H9 (cell line): ENCODE measurements around the gene APAF1. TPM values are rescaled to one million over a fixed set of nuclear protein-coding genes. Genes with fewer than 3 reads are reported as not detected.

Experiments
- DNase-seq: peaks from one replicate; pipeline ENCODE4 v3.0.0-alpha.2; 2017
- H2AFZ ChIP-seq: one replicate; pipeline ENCODE4 v1.6.1; 2013; ENCODE audit warnings: mild to moderate bottlenecking, low read length, control low read depth, moderate library complexity
- H2AK5ac ChIP-seq: 2 replicates; pipeline ENCODE4 v1.6.1; 2013; ENCODE audit warnings: low read length, control low read depth, mixed read lengths; ENCODE audit not compliant: insufficient read length
- H2BK120ac ChIP-seq: one replicate; pipeline ENCODE4 v1.6.1; 2013; ENCODE audit warnings: low read depth, mild to moderate bottlenecking, low read length, control low read depth, inconsistent platforms; ENCODE audit not compliant: poor library complexity, severe bottlenecking
- H2BK12ac ChIP-seq: 2 replicates; pipeline ENCODE4 v1.6.1; 2013; ENCODE audit warnings: low read length, control low read depth, mixed read lengths, low read depth; ENCODE audit not compliant: insufficient read length
- H2BK15ac ChIP-seq: 2 replicates; pipeline ENCODE4 v1.6.1; 2013; ENCODE audit warnings: low read depth, low read length, control low read depth
- H2BK20ac ChIP-seq: one replicate; pipeline ENCODE4 v1.6.1; 2013; ENCODE audit warnings: low read depth, mild to moderate bottlenecking, low read length, control low read depth, inconsistent platforms; ENCODE audit not compliant: poor library complexity, severe bottlenecking
- H2BK5ac ChIP-seq: 2 replicates; pipeline ENCODE4 v1.6.1; 2013; ENCODE audit warnings: low read length, control low read depth, mixed read lengths; ENCODE audit not compliant: insufficient read length
- H3K14ac ChIP-seq: 2 replicates; pipeline ENCODE4 v1.6.1; 2013; ENCODE audit warnings: low read length, control low read depth; ENCODE audit not compliant: insufficient read depth
- H3K18ac ChIP-seq: 2 replicates; pipeline ENCODE4 v1.6.1; 2013; ENCODE audit warnings: low read depth, mild to moderate bottlenecking, mixed read lengths, low read length, control low read depth; ENCODE audit not compliant: insufficient read length
- H3K23ac ChIP-seq: 2 replicates; pipeline ENCODE4 v1.6.1; 2013; ENCODE audit warnings: low read length, control low read depth, mixed read lengths, low read depth; ENCODE audit not compliant: insufficient read length
- H3K23me2 ChIP-seq: 2 replicates; pipeline ENCODE4 v1.6.1; 2013; ENCODE audit warnings: low read depth, mild to moderate bottlenecking, mixed read lengths, low read length, control low read depth; ENCODE audit not compliant: insufficient read length, poor library complexity, severe bottlenecking
- H3K27ac ChIP-seq: 2 replicates; pipeline ENCODE4 v1.5.1; 2013; ENCODE audit warnings: low read length, control low read depth, mixed read lengths, low read depth; ENCODE audit not compliant: insufficient read length
- H3K27me3 ChIP-seq: 2 replicates; pipeline ENCODE4 v1.6.1; 2013; ENCODE audit warnings: low read length, control low read depth, inconsistent platforms; ENCODE audit not compliant: insufficient read depth
- H3K4ac ChIP-seq: 2 replicates; pipeline ENCODE4 v1.6.1; 2013; ENCODE audit warnings: low read depth, mild to moderate bottlenecking, control low read depth, inconsistent platforms, low read length, moderate library complexity
- H3K4me1 ChIP-seq: 2 replicates; pipeline ENCODE4 v1.6.1; 2013; ENCODE audit warnings: low read length, control low read depth, inconsistent platforms; ENCODE audit not compliant: insufficient read depth
- H3K4me2 ChIP-seq: 2 replicates; pipeline ENCODE4 v1.6.1; 2013; ENCODE audit warnings: low read length, control low read depth, mixed read lengths; ENCODE audit not compliant: insufficient read length, insufficient read depth
- H3K56ac ChIP-seq: 2 replicates; pipeline ENCODE4 v1.6.1; 2013; ENCODE audit warnings: low read depth, mild to moderate bottlenecking, mixed read lengths, low read length, control low read depth; ENCODE audit not compliant: insufficient read length
- H3K79me1 ChIP-seq: 2 replicates; pipeline ENCODE4 v1.6.1; 2013; ENCODE audit warnings: low read depth, mild to moderate bottlenecking, moderate library complexity, low read length, control low read depth, inconsistent platforms; ENCODE audit not compliant: insufficient read depth, poor library complexity, severe bottlenecking
- H3K79me2 ChIP-seq: 2 replicates; pipeline ENCODE4 v1.6.1; 2013; ENCODE audit warnings: low read length, control low read depth, inconsistent platforms; ENCODE audit not compliant: insufficient read depth
- H3K9ac ChIP-seq: 2 replicates; pipeline ENCODE4 v1.6.1; 2013; ENCODE audit warnings: low read length, control low read depth, mixed read lengths; ENCODE audit not compliant: insufficient read length; ENCODE audit errors: extremely low read depth
- H3K9me3 ChIP-seq: one replicate; pipeline ENCODE4 v1.6.1; 2013; ENCODE audit warnings: low read depth, low read length, inconsistent platforms; ENCODE audit not compliant: control insufficient read depth
- H3T11ph ChIP-seq: one replicate; pipeline ENCODE4 v1.6.1; 2013; ENCODE audit warnings: mild to moderate bottlenecking, low read length, control low read depth, inconsistent platforms
- H4K20me1 ChIP-seq: one replicate; pipeline ENCODE4 v1.6.1; 2013; ENCODE audit not compliant: control insufficient read depth, insufficient read length, insufficient read depth
- H4K5ac ChIP-seq: 2 replicates; pipeline ENCODE4 v1.6.1; 2013; ENCODE audit warnings: low read depth, mild to moderate bottlenecking, mixed read lengths, low read length, control low read depth; ENCODE audit not compliant: insufficient read length
- H4K8ac ChIP-seq: replicated peaks from 2 replicates; pipeline ENCODE4 v1.6.1; 2013; ENCODE audit warnings: low read length, control low read depth, mixed read lengths, low read depth; ENCODE audit not compliant: insufficient read length
- H4K91ac ChIP-seq: 2 replicates; pipeline ENCODE4 v1.6.1; 2013; ENCODE audit warnings: low read depth, mild to moderate bottlenecking, moderate library complexity, mixed read lengths, low read length, control low read depth; ENCODE audit not compliant: insufficient read length
- H3K27ac Mint-ChIP-seq, 3 experiments: 2 replicates in 2 of 3; 3 replicates in 1 of 3; pipeline ENCODE4 v1.8.0; 2020 to 2021; ENCODE audit warnings: mixed read lengths in 3 of 3, mild to moderate bottlenecking in 1 of 3, moderate library complexity in 1 of 3
- H3K27me3 Mint-ChIP-seq: 2 replicates; pipeline ENCODE4 v1.8.0; 2021; ENCODE audit warnings: low read depth, mild to moderate bottlenecking, moderate library complexity, mixed read lengths
- H3K36me3 Mint-ChIP-seq, 3 experiments: 2 replicates in 2 of 3; 3 replicates in 1 of 3; pipeline ENCODE4 v1.8.0; 2020 to 2021; ENCODE audit warnings: low read depth in 3 of 3, mixed read lengths in 3 of 3; ENCODE audit not compliant: insufficient read depth in 1 of 3
- H3K4me1 Mint-ChIP-seq, 2 experiments: 2 replicates each; pipeline ENCODE4 v1.8.0; 2020; ENCODE audit warnings: mixed read lengths in 2 of 2
- H3K4me3 Mint-ChIP-seq, 2 experiments: 2 replicates in 1 of 2; 3 replicates in 1 of 2; pipeline ENCODE4 v1.8.0; 2020 to 2021; ENCODE audit warnings: mild to moderate bottlenecking in 2 of 2, mixed read lengths in 2 of 2, moderate library complexity in 1 of 2
- H3K9me3 Mint-ChIP-seq, 2 experiments: 2 replicates in 1 of 2; 3 replicates in 1 of 2; pipeline ENCODE4 v1.8.0; 2020; ENCODE audit warnings: mild to moderate bottlenecking in 2 of 2, mixed read lengths in 2 of 2, moderate library complexity in 1 of 2
- WGBS: extraction: QIAGEN DNeasy Blood & Tissue Kit; methylation state at CpG from one replicate; pipeline ENCODE4 v1.1.7; 2013; ENCODE audit warnings: missing lambda C conversion rate, low lambda C conversion rate, mixed read lengths; ENCODE audit not compliant: insufficient read length; ENCODE audit errors: extremely low coverage; 5-methylcytosine and 5-hydroxymethylcytosine counted together
- total RNA-seq: library from RNA; stranded (reverse); gene quantifications from 2 replicates; pipeline ENCODE4 v1.2.1, GENCODE V29; 2021
- TF ChIP-seq, protein P1 (sequence below): fragments of 200-600 bp; sonication (generic); conservative IDR thresholded peaks from 3 replicates; pipeline ENCODE4 v1.8.0; 2021; ENCODE audit warnings: antibody characterized with exemption, mild to moderate bottlenecking

APAF1 gene
- total RNA-seq, 1 experiment from 2014 or later: 16.5 TPM

DNA sequence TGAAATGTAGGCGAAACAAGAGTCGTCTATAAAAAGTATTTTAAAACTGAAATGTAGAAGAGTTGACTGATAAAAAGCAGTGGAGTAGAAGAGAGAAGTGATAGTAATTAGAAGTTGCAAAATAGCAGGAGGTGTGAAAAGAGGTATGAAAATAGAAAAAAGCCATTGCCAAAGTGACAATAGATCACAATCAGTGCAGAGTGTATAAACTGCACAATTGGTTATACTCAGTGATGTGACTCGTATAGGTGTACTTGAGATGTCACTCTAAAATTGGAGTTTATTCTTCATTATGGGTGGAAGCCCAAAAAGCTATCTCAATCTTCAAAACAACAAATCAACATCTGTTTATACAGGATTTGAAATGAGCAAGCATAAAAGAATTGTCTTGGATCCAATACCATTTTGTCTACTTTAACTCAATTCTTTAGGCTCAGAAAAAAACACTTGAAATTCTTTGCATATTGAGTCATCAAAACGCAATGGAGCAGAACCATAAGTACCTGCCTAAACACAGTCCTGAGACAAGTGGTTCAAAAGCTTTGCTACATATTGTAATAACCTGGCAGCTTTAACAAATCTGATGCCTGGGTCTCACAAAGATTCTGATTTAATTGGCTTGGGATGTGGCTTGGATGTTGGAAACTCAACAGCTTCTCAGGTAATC is 9.3 kb upstream of the APAF1 start:
- no peak overlapping the region for H3K4ac ChIP-seq
- H4K91ac ChIP-seq: no peak overlapping the region
- H4K20me1 ChIP-seq: no peaks in the 10 kb centered on the region
- no peak overlapping the region for H4K8ac ChIP-seq
- H3K9ac ChIP-seq: no peak overlapping the region
- no peak overlapping the region for H3K4me2 ChIP-seq
- H4K5ac ChIP-seq: no peak overlapping the region
- H3K27ac ChIP-seq: no peak overlapping the region
- no peak overlapping the region for H2BK15ac ChIP-seq
- no peak overlapping the region for H2BK20ac ChIP-seq
- Mint-ChIP-seq H3K4me1 (no peaks in the 10 kb centered on the region), H3K27ac (no peak overlapping the region), H3K36me3 (peaks cover 0 to 8% (median 3%) of the 10 kb centered on the region in 3 experiments; a peak in 2 of 7 replicates), H3K4me3 (no peak overlapping the region), H3K9me3 (no peaks in the 10 kb centered on the region), H3K27me3 (no peaks in the 10 kb centered on the region)
- H3T11ph ChIP-seq: no peak overlapping the region
- H3K23ac ChIP-seq: no peak overlapping the region
- H3K79me1 ChIP-seq: no peaks in the 10 kb centered on the region
- H3K4me1 ChIP-seq: no peaks in the 10 kb centered on the region
- H3K56ac ChIP-seq: no peak overlapping the region
- no CpG with 5 or more reads among the region's 4 CpGs for WGBS
- H2AK5ac ChIP-seq: no peak overlapping the region
- H2BK5ac ChIP-seq: no peak overlapping the region
- H3K79me2 ChIP-seq: no peaks in the 10 kb centered on the region
- no peak overlapping the region for H3K18ac ChIP-seq
- no peak overlapping the region for H2BK120ac ChIP-seq
- DNase-seq: no peak
- TF ChIP-seq, protein P1, sequence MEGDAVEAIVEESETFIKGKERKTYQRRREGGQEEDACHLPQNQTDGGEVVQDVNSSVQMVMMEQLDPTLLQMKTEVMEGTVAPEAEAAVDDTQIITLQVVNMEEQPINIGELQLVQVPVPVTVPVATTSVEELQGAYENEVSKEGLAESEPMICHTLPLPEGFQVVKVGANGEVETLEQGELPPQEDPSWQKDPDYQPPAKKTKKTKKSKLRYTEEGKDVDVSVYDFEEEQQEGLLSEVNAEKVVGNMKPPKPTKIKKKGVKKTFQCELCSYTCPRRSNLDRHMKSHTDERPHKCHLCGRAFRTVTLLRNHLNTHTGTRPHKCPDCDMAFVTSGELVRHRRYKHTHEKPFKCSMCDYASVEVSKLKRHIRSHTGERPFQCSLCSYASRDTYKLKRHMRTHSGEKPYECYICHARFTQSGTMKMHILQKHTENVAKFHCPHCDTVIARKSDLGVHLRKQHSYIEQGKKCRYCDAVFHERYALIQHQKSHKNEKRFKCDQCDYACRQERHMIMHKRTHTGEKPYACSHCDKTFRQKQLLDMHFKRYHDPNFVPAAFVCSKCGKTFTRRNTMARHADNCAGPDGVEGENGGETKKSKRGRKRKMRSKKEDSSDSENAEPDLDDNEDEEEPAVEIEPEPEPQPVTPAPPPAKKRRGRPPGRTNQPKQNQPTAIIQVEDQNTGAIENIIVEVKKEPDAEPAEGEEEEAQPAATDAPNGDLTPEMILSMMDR: no peak
- H3K23me2 ChIP-seq: no peaks in the 10 kb centered on the region
- no peaks in the 10 kb centered on the region for H3K27me3 ChIP-seq
- no peaks in the 10 kb centered on the region for H3K9me3 ChIP-seq
- no peak overlapping the region for H3K14ac ChIP-seq
- H2AFZ ChIP-seq: no peak overlapping the region
- no peak overlapping the region for H2BK12ac ChIP-seq
